ENCODE results near the gene MSTN.

The MSTN gene

GRCh38 chr2:190062601-190063000 lies at the start of gene MSTN:
MSTN (minus strand) TSS chr2:190062729; CDS start chr2:190062596, 133 bp downstream.
- DNase-seq (ENCODE audit: insufficient read length, low spot score) (no peak), FAIRE-seq (no peak)

GRCh38 chr2:190111166-190111565 lies 48.6 kb upstream of the MSTN start:
- FAIRE-seq (no peak), DNase-seq (ENCODE audit: insufficient read length, low spot score) (no peak)

GRCh38 chr2:190110699-190111098 lies 48.2 kb upstream of the MSTN start:
- no peak for FAIRE-seq
- no peak for DNase-seq (ENCODE audit: insufficient read length, low spot score)

- FAIRE-seq: peak; percentile 36
- no peak for DNase-seq (ENCODE audit: insufficient read length, low spot score)
These were observed 47.6 kb upstream of the MSTN start for GRCh38 chr2:190110131-190110530.

- DNase-seq (ENCODE audit: insufficient read length, low spot score) (no peak), FAIRE-seq (no peak)
These were observed 44.9 kb upstream of the MSTN start for GRCh38 chr2:190107409-190107808.

- no peak for FAIRE-seq
These were observed 44.3 kb upstream of the MSTN start for GRCh38 chr2:190106783-190107182.

GRCh38 chr2:190105554-190105953 lies 43.0 kb upstream of the MSTN start:
- no peak for DNase-seq (ENCODE audit: insufficient read length, low spot score)
- FAIRE-seq: no peak

More at GRCh38 chr2:190106783-190107182, 44.3 kb upstream of the MSTN start:
- no peak for DNase-seq (ENCODE audit: insufficient read length, low spot score)

GRCh38 chr2:190103144-190103543 lies 40.6 kb upstream of the MSTN start:
- DNase-seq (ENCODE audit: insufficient read length, low spot score): no peak
- no peak for FAIRE-seq

- DNase-seq (ENCODE audit: insufficient read length, low spot score) (no peak), FAIRE-seq (no peak)
These were observed 37.6 kb upstream of the MSTN start for GRCh38 chr2:190099890-190100697.

GRCh38 chr2:190098851-190099250 lies 36.3 kb upstream of the MSTN start:
- no peak for FAIRE-seq
- DNase-seq (ENCODE audit: insufficient read length, low spot score): no peak

GRCh38 chr2:190097115-190097514 lies 34.6 kb upstream of the MSTN start:
- no peak for DNase-seq (ENCODE audit: insufficient read length, low spot score)
- no peak for FAIRE-seq

- no peak for FAIRE-seq
- no peak for DNase-seq (ENCODE audit: insufficient read length, low spot score)
These were observed 31.9 kb upstream of the MSTN start for GRCh38 chr2:190094316-190094871.

- FAIRE-seq (peak; percentile 46), DNase-seq (ENCODE audit: insufficient read length, low spot score) (no peak)
These were observed 31.3 kb upstream of the MSTN start for GRCh38 chr2:190093793-190094192.

GRCh38 chr2:190090148-190090547 lies 27.6 kb upstream of the MSTN start:
- no peak for DNase-seq (ENCODE audit: insufficient read length, low spot score)
- no peak for FAIRE-seq

- DNase-seq (ENCODE audit: insufficient read length, low spot score) (peak; percentile 56), FAIRE-seq (no peak)
These were observed 26.4 kb upstream of the MSTN start for GRCh38 chr2:190088917-190089316.

GRCh38 chr2:190084704-190085103 lies 22.2 kb upstream of the MSTN start:
- DNase-seq (ENCODE audit: insufficient read length, low spot score) (no peak), FAIRE-seq (no peak)

- no peak for DNase-seq (ENCODE audit: insufficient read length, low spot score)
These were observed 19.6 kb upstream of the MSTN start for GRCh38 chr2:190082118-190082517.

GRCh38 chr2:190080527-190081049 lies 18.1 kb upstream of the MSTN start:
- DNase-seq (ENCODE audit: insufficient read length, low spot score) (no peak), FAIRE-seq (no peak)

More at GRCh38 chr2:190082118-190082517, 19.6 kb upstream of the MSTN start:
- FAIRE-seq: no peak

GRCh38 chr2:190079160-190079559 lies 16.6 kb upstream of the MSTN start:
- FAIRE-seq (no peak), DNase-seq (ENCODE audit: insufficient read length, low spot score) (no peak)

- DNase-seq (ENCODE audit: insufficient read length, low spot score) (no peak), FAIRE-seq (no peak)
These were observed 13.1 kb upstream of the MSTN start for GRCh38 chr2:190075623-190076022.

- FAIRE-seq: no peak
These were observed 7.6 kb upstream of the MSTN start for GRCh38 chr2:190069936-190070696.

More at GRCh38 chr2:190069936-190070696, 7.6 kb upstream of the MSTN start:
- peak; percentile 25 for DNase-seq (ENCODE audit: insufficient read length, low spot score)
